IMR-90 (cell line): ENCODE data around the gene PRTG.

ENCODE experiments used
- BHLHE40 ChIP-seq: fragments of 150-350 bp; IDR thresholded peaks from 2 replicates; pipeline ENCODE4 v1.6.1; 2016; ENCODE audit warnings: mild to moderate bottlenecking, low read depth, low read length
- CEBPB ChIP-seq: IDR thresholded peaks from 2 replicates; pipeline ENCODE4 v1.6.1; 2012; ENCODE audit warnings: low read depth, low read length, improper control_type of control experiment
- CTCF ChIP-seq: conservative IDR thresholded peaks from 2 replicates; pipeline ENCODE4 v1.5.1; 2012; ENCODE audit warnings: mild to moderate bottlenecking, low read depth, low read length, improper control_type of control experiment
- ELK1 ChIP-seq: fragments of 150-350 bp; IDR thresholded peaks from 2 replicates; pipeline ENCODE4 v1.6.1; 2016; ENCODE audit warnings: low read depth, mild to moderate bottlenecking, low read length, moderate library complexity, borderline replicate concordance
- MAFK ChIP-seq: IDR thresholded peaks from 2 replicates; pipeline ENCODE4 v1.6.1; 2012; ENCODE audit warnings: low read depth, low read length, improper control_type of control experiment
- MAZ ChIP-seq: IDR thresholded peaks from 2 replicates; pipeline ENCODE4 v1.6.1; 2012; ENCODE audit warnings: low read depth, mild to moderate bottlenecking, low read length, improper control_type of control experiment, moderate library complexity, borderline replicate concordance
- MXI1 ChIP-seq: IDR thresholded peaks from 2 replicates; pipeline ENCODE4 v1.6.1; 2012; ENCODE audit warnings: low read depth, mild to moderate bottlenecking, low read length, moderate library complexity, borderline replicate concordance
- POLR2A ChIP-seq: IDR thresholded peaks from 2 replicates; pipeline ENCODE4 v1.6.1; 2012; ENCODE audit warnings: mild to moderate bottlenecking, low read depth, low read length
- RAD21 ChIP-seq: IDR thresholded peaks from 2 replicates; pipeline ENCODE4 v1.6.1; 2012; ENCODE audit warnings: low read length, improper control_type of control experiment
- RCOR1 ChIP-seq: IDR thresholded peaks from 2 replicates; pipeline ENCODE4 v1.6.1; 2012; ENCODE audit warnings: mild to moderate bottlenecking, low read length, improper control_type of control experiment; ENCODE audit not compliant: insufficient replicate concordance
- RFX5 ChIP-seq: IDR thresholded peaks from 2 replicates; pipeline ENCODE4 v1.8.0; 2012; ENCODE audit warnings: low read depth, mild to moderate bottlenecking, low read length, moderate library complexity
- SMC3 ChIP-seq: fragments of 150-350 bp; IDR thresholded peaks from 2 replicates; pipeline ENCODE4 v1.6.1; 2016; ENCODE audit warnings: low read depth, mild to moderate bottlenecking, antibody characterized with exemption, low read length, moderate library complexity

- no peak for TF ChIP-seq CEBPB
- no peak for TF ChIP-seq CTCF
- no peak for TF ChIP-seq RFX5
- no peak for TF ChIP-seq RAD21
- no peak for TF ChIP-seq POLR2A
- no peak for TF ChIP-seq MAZ
- no peak for TF ChIP-seq ELK1
- no peak for TF ChIP-seq MAFK
- TF ChIP-seq SMC3: no peak
- TF ChIP-seq MXI1: no peak
- no peak for TF ChIP-seq RCOR1
- no peak for TF ChIP-seq BHLHE40
These were observed 141.6 kb downstream of the PRTG start for GRCh38 chr15:55601374-55601773.
